Peyer's patch (tissue), 4 donors: Measurements from ENCODE around the gene ATP6V0A1.

Source experiments
- POLR2A ChIP-seq, 2 donors: fragments of 450-650 bp; IDR thresholded peaks; one replicate each; pipeline ENCODE4 v1.5.1; 2017; ENCODE audit warnings: antibody characterized with exemption in 2 of 2, mild to moderate bottlenecking in 2 of 2, moderate library complexity in 2 of 2
- TF ChIP-seq, protein P1 (sequence below), 6 experiments: fragments of 450-650 bp in 4 of 6; fragments of 200-600 bp in 2 of 6; sonication (generic) in 1 of 6; IDR thresholded peaks; one replicate each; pipeline ENCODE4 v1.5.1; 2017 to 2019; ENCODE audit warnings: antibody characterized with exemption in 6 of 6, mild to moderate bottlenecking in 3 of 6, moderate library complexity in 1 of 6

DNA sequence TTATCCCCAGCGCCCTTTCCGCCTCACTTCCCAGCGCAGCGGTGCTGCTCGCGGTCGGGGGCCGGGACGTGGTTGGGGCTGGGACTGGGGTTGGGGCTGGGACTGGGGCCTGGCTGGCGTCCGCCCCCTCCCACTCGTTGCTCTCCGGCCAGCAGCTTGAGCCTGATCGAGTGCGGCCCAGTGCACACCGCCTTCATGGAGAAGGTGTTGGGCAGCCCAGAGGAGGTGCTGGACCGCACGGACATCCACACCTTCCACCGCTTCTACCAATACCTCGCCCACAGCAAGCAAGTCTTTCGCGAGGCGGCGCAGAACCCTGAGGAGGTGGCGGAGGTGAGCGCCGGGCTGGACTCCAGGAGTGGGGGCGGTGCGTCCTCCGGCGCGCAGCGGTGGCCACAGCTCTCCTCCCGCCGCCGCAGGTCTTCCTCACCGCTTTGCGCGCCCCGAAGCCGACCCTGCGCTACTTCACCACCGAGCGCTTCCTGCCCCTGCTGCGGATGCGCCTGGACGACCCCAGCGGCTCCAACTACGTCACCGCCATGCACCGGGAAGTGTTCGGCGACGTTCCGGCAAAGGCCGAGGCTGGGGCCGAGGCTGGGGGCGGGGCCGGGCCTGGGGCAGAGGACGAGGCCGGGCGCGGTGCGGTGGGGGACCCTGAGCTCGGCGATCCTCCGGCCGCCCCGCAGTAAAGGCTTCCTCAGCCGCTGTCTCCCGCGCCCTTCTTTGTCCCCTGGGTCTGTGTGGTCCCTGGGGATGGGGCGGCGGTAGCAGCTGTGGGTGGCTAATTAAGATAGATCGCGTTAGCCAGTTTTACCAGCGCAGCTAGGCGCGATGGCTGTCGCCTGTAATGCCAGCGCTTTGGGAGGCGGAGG lies 95.8 kb downstream of the ATP6V0A1 start:
- TF ChIP-seq, protein P1, sequence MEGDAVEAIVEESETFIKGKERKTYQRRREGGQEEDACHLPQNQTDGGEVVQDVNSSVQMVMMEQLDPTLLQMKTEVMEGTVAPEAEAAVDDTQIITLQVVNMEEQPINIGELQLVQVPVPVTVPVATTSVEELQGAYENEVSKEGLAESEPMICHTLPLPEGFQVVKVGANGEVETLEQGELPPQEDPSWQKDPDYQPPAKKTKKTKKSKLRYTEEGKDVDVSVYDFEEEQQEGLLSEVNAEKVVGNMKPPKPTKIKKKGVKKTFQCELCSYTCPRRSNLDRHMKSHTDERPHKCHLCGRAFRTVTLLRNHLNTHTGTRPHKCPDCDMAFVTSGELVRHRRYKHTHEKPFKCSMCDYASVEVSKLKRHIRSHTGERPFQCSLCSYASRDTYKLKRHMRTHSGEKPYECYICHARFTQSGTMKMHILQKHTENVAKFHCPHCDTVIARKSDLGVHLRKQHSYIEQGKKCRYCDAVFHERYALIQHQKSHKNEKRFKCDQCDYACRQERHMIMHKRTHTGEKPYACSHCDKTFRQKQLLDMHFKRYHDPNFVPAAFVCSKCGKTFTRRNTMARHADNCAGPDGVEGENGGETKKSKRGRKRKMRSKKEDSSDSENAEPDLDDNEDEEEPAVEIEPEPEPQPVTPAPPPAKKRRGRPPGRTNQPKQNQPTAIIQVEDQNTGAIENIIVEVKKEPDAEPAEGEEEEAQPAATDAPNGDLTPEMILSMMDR (IDR thresholded peaks at IDR 0.05), result no peak
- TF ChIP-seq POLR2A (IDR thresholded peaks at IDR 0.05), result peak; percentile 79 to 80
